Measurements from ENCODE around the gene PPP1R1B. TPM values are rescaled to one million over a fixed set of nuclear protein-coding genes. Genes with fewer than 3 reads are reported as not detected.

The PPP1R1B gene
- total RNA-seq, 1 experiment from 2014 or later: not detected

GRCh38 chr17:39601758-39602532, 24.8 kb upstream of the PPP1R1B start:
- no peaks in the 10 kb centered on the region for H3K9me3 ChIP-seq
- intact Hi-C loops (cut with micrococcal nuclease; ENCODE audit: unreplicated experiment): no loop called here
- H3K4me3 ChIP-seq (ENCODE audit: low read depth, low read length): no peak overlapping the region
- no TSS peak for BruUV-seq (replicated peaks)
- DNase-seq: no peak
- Mint-ChIP-seq H3K4me1 (ENCODE audit: low read depth, unreplicated experiment) (peaks cover 3% of the 10 kb centered on the region), H3K36me3 (ENCODE audit: insufficient read depth, unreplicated experiment) (no peaks in the 10 kb centered on the region), H3K27me3 (ENCODE audit: insufficient read depth, unreplicated experiment) (peaks cover 60% of the 10 kb centered on the region), H3K27ac (ENCODE audit: unreplicated experiment) (no peak overlapping the region), H3K4me3 (ENCODE audit: unreplicated experiment) (no peak overlapping the region), H3K9me3 (ENCODE audit: unreplicated experiment) (no peaks in the 10 kb centered on the region)
- POLR2A ChIA-PET: no interaction called here
- CTCF ChIA-PET: interaction anchor here (1.1 kb wide), 1 partner anchor 20 kb away, joined by 4 read pairs; no protein-coding TSS in a partner anchor
- H3K27me3 ChIP-seq (replicated peaks; ENCODE audit: control insufficient read depth, insufficient read depth, low read length): peaks cover 10% of the 10 kb centered on the region
- peaks cover 12% of the 10 kb centered on the region; the same call in 1 of the 2 replicates for H3K4me1 ChIP-seq
- H3K36me3 ChIP-seq (ENCODE audit: control insufficient read depth, insufficient read depth, low read length): no peaks in the 10 kb centered on the region
- TF ChIP-seq CTCF (IDR thresholded peaks at IDR 0.05; ENCODE audit: insufficient read depth in 1 of 2, low read depth in 1 of 2, low read length in 1 of 2, severe bottlenecking in 1 of 2, unreplicated experiment in 1 of 2): no peak

GRCh38 chr17:39602533-39603303, 24.0 kb upstream of the PPP1R1B start:
- ChIA-PET POLR2A (no interaction called here), CTCF (interaction anchor here (1.1 to 4.0 kb wide), 2 partner anchors 19 kb away, joined by 4 to 14 read pairs; no protein-coding TSS in a partner anchor)
- Histone ChIP-seq H3K4me3 (ENCODE audit: low read depth, low read length) (no peak overlapping the region), H3K36me3 (ENCODE audit: control insufficient read depth, insufficient read depth, low read length) (no peaks in the 10 kb centered on the region), H3K9me3 (no peaks in the 10 kb centered on the region), H3K4me1 (peaks cover 12% of the 10 kb centered on the region; the same call in 1 of the 2 replicates), H3K27me3 (replicated peaks; ENCODE audit: control insufficient read depth, insufficient read depth, low read length) (peaks cover 10% of the 10 kb centered on the region)
- H3K27ac Mint-ChIP-seq (ENCODE audit: unreplicated experiment): no peak overlapping the region
- no TSS peak for BruUV-seq (replicated peaks)
- TF ChIP-seq CTCF (IDR thresholded peaks at IDR 0.05; ENCODE audit: insufficient read depth in 1 of 2, low read depth in 1 of 2, low read length in 1 of 2, severe bottlenecking in 1 of 2, unreplicated experiment in 1 of 2): no peak
- H3K27me3 Mint-ChIP-seq (ENCODE audit: insufficient read depth, unreplicated experiment): peaks cover 59% of the 10 kb centered on the region
- intact Hi-C loops (cut with micrococcal nuclease; ENCODE audit: unreplicated experiment): no loop called here
- no peak overlapping the region for H3K4me3 Mint-ChIP-seq (ENCODE audit: unreplicated experiment)
- DNase-seq: no peak
- H3K36me3 Mint-ChIP-seq (ENCODE audit: insufficient read depth, unreplicated experiment): no peaks in the 10 kb centered on the region
- no peaks in the 10 kb centered on the region for H3K4me1 Mint-ChIP-seq (ENCODE audit: low read depth, unreplicated experiment)
- no peaks in the 10 kb centered on the region for H3K9me3 Mint-ChIP-seq (ENCODE audit: unreplicated experiment)

GRCh38 chr17:39603304-39604016, 23.3 kb upstream of the PPP1R1B start:
- POLR2A ChIA-PET: interaction anchor here (0.6 kb wide), 1 partner anchor 22 kb away, joined by 3 read pairs; no protein-coding TSS in a partner anchor
- H3K4me3 Mint-ChIP-seq (ENCODE audit: unreplicated experiment): no peak overlapping the region

More at GRCh38 chr17:39603304-39604016, 23.3 kb upstream of the PPP1R1B start:
- no peaks in the 10 kb centered on the region for H3K36me3 ChIP-seq (ENCODE audit: control insufficient read depth, insufficient read depth, low read length)
- Mint-ChIP-seq H3K9me3 (ENCODE audit: unreplicated experiment) (no peaks in the 10 kb centered on the region), H3K4me1 (ENCODE audit: low read depth, unreplicated experiment) (no peaks in the 10 kb centered on the region), H3K36me3 (ENCODE audit: insufficient read depth, unreplicated experiment) (no peaks in the 10 kb centered on the region), H3K27ac (ENCODE audit: unreplicated experiment) (no peak overlapping the region), H3K27me3 (ENCODE audit: insufficient read depth, unreplicated experiment) (peaks cover 57% of the 10 kb centered on the region)
- CTCF ChIA-PET: interaction anchor here (4.0 kb wide), 1 partner anchor 18 kb away, joined by 14 read pairs; no protein-coding TSS in a partner anchor
- peaks cover 12% of the 10 kb centered on the region; the same call in 1 of the 2 replicates for H3K4me1 ChIP-seq
- no peak for TF ChIP-seq CTCF (IDR thresholded peaks at IDR 0.05; ENCODE audit: insufficient read depth in 1 of 2, low read depth in 1 of 2, low read length in 1 of 2, severe bottlenecking in 1 of 2, unreplicated experiment in 1 of 2)
- H3K27me3 ChIP-seq (replicated peaks; ENCODE audit: control insufficient read depth, insufficient read depth, low read length): peaks cover 10% of the 10 kb centered on the region
- intact Hi-C loops (cut with micrococcal nuclease; ENCODE audit: unreplicated experiment): no loop called here
- no TSS peak for BruUV-seq (replicated peaks)
- no peak overlapping the region for H3K4me3 ChIP-seq (ENCODE audit: low read depth, low read length)
- no peaks in the 10 kb centered on the region for H3K9me3 ChIP-seq
- DNase-seq: no peak
